Measurements from ENCODE around the gene LEUTX.

LEUTX gene

GRCh38 chr19:39832341-39833083 lies 53.9 kb downstream of the LEUTX start:
- peak overlapping the region; percentile 90 for H3K4me3 ChIP-seq (ENCODE audit: low read depth, low read length)
- ChIA-PET CTCF (interaction anchor here (1.2 to 2.1 kb wide), 2 partner anchors 10 to 11 kb away, joined by 3 to 40 read pairs; no protein-coding TSS in a partner anchor), POLR2A (no interaction called here)
- no peak for DNase-seq (ENCODE audit: low read depth, low spot score)
- TF ChIP-seq CTCF (IDR thresholded peaks at IDR 0.05; ENCODE audit: insufficient read depth, low read length, missing control alignments) = no peak

DNA sequence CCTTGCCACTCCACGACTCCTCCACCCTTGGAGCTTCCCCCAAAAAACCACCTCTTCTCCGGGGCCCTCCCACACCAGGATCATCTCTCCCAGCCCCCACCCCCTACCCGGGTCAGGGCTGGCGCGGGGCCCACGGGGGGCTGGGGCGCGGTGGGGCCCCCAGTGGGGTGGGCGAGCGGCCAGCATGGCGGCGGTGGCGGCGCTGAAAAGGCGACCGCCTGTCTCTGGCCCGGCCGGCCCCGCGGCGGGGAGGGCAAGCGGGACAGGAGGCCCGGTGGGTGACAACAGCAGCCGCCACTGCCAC lies 54.5 kb downstream of the LEUTX start:
- no peak for DNase-seq (ENCODE audit: low read depth, low spot score)
- ChIA-PET POLR2A (interaction anchor here (0.9 to 1.5 kb wide), 3 partner anchors 8 to 397 kb away, joined by 4 to 10 read pairs (median 4); partner anchors contain the start of gene RPS16), CTCF (interaction anchor here (1.0 to 2.1 kb wide), 5 partner anchors 8 to 137 kb away, joined by 3 to 40 read pairs (median 5); partner anchors contain the start of gene PSMC4)
- no peak for TF ChIP-seq CTCF (IDR thresholded peaks at IDR 0.05; ENCODE audit: insufficient read depth, low read length, missing control alignments)
- H3K4me3 ChIP-seq (ENCODE audit: low read depth, low read length) = peak overlapping the region; percentile 90

DNA sequence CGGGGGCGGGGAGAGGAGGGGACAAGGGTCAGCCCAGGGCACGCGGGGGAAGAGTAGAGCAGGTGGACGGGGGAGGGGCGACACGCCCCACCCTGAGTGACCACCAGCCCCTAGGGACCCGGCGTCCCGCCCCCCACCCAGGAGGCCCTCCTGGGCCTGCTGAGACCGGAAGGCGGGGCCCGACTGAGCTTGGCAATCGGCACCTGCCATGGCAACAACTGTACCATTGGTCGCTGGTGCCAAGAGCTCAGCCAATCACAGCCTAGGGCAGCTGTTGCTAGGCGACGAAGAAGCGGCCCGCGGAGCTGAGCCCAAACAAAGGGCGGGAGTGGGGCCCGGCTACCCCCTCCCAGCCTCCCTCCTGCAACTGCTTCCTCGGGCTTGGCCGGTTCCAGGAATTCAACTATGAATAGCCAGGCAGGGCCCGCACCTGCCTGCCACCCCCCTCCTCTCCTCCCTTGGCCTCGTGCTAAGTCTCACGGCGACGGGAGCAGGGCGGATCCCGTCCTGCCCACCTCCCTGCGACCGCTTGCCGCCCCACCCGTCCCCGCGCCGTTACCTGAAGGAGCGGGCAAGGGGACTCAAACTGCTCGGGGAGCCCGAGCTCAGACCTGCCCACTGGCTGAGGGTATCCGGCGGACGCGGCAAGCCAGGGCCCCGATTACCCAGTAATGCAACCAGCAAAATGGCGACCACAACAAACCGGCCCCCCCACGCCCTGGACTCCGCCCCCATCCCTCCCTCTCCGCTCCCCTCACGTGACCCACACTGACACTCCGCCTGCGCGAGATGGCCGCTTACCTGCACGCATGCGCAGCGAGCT lies 55.0 kb downstream of the LEUTX start, which contains the start of gene DYRK1B:
TSS of gene DYRK1B (minus strand) at position 699 of the 823 bp plus-strand sequence. CDS start 2,295 bp downstream, outside the sequence.
- H3K4me3 ChIP-seq (ENCODE audit: low read depth, low read length) = peak within 1 kb of the TSS; percentile 90
- ChIA-PET CTCF (interaction anchor here (1.0 to 2.1 kb wide), 5 partner anchors 9 to 137 kb away, joined by 3 to 40 read pairs (median 5); partner anchors contain the start of gene PSMC4), POLR2A (interaction anchor here (0.5 to 1.5 kb wide), 4 partner anchors 9 to 398 kb away, joined by 4 to 10 read pairs (median 4); partner anchors contain the start of gene RPS16)
- TF ChIP-seq CTCF (IDR thresholded peaks at IDR 0.05; ENCODE audit: insufficient read depth, low read length, missing control alignments) = no peak
- peak; percentile 73 for DNase-seq (ENCODE audit: low read depth, low spot score)

GRCh38 chr19:39834287-39834841 lies 55.7 kb downstream of the LEUTX start:
- no peak for TF ChIP-seq CTCF (IDR thresholded peaks at IDR 0.05; ENCODE audit: insufficient read depth, low read length, missing control alignments)
- H3K4me3 ChIP-seq (ENCODE audit: low read depth, low read length) = no peak overlapping the region
- CTCF ChIA-PET = interaction anchor here (1.5 to 2.1 kb wide), 3 partner anchors 9 to 136 kb away, joined by 4 to 40 read pairs (median 5); partner anchors contain the start of gene PSMC4
- DNase-seq (ENCODE audit: low read depth, low spot score) = no peak
- POLR2A ChIA-PET = interaction anchor here (1.5 kb wide), 2 partner anchors 8 to 399 kb away, joined by 4 to 10 read pairs; partner anchors contain the start of gene RPS16

All from AG04449 (cell line).